GM12874 (cell line): Measurements from ENCODE around the gene ACOT2.

Experiments used
- TF ChIP-seq, protein P1 (sequence below): IDR thresholded peaks from 2 replicates; pipeline ENCODE4 v1.5.1; 2011; ENCODE audit warnings: low read depth, mild to moderate bottlenecking, control low read depth, low read length, moderate library complexity; ENCODE audit not compliant: insufficient read depth

The ACOT2 gene

DNA sequence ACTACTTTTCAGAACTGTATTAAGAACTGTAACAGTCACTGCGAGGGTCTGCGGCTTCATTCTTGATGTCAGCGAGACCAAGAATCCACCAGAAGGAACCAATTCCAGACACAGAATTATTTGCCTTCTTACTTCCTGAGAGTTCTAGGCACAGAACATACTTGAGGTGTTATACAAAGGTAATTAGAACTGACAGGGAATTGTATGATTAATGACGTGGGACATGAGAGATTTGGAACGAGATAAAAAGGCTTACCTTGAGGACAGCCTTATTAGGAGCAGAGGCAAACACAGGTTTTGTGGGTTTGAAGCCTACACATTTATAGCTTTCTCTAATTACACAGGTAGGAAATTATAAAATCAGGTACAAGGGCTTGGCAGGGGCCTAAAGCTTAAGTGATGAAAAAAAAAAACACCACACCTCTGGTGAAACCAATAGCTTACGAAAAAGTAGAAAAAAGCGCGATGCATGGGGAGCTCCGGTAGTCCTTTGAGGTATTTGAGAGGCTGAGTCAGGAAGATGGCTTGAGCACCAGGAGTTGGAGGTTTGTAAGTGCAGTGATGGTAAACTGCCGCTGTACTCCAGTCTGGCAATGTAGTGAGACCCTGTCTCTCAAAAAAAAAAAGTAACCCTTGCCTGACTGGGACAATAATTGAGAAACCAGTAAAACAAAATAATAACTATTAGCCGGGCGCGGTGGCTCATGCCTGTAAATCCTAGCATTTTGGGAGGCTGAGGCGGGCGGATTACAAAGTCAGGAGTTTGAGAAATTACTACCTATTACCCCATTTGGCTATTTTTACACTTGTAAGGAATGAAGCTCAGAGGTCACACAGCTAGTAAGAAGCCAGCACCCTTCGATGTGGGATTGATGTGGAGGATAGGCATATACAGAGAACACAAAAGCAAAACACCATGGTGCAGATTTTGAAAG, 795 bp upstream of the ACOT2 start:
- TF ChIP-seq, protein P1, sequence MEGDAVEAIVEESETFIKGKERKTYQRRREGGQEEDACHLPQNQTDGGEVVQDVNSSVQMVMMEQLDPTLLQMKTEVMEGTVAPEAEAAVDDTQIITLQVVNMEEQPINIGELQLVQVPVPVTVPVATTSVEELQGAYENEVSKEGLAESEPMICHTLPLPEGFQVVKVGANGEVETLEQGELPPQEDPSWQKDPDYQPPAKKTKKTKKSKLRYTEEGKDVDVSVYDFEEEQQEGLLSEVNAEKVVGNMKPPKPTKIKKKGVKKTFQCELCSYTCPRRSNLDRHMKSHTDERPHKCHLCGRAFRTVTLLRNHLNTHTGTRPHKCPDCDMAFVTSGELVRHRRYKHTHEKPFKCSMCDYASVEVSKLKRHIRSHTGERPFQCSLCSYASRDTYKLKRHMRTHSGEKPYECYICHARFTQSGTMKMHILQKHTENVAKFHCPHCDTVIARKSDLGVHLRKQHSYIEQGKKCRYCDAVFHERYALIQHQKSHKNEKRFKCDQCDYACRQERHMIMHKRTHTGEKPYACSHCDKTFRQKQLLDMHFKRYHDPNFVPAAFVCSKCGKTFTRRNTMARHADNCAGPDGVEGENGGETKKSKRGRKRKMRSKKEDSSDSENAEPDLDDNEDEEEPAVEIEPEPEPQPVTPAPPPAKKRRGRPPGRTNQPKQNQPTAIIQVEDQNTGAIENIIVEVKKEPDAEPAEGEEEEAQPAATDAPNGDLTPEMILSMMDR: no peak

DNA sequence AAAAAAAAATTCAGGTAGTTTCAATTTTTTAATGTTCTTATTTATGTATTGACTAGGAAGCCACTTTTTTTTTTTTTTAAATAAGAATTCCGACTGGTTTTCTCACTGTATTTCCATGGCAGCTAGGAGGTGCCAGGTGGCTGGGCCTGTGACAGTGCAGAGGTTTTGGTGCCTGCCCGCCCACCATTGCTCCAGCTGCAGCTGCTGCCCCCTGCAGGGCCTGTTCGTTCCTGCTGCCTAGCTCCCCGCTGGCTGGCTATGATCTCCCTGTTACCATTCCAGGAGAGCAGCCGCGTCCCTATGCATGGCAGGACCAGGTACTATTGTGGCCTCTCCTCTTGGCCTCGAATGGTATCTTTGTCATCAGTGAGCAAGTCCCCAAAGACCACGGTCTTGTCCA, 1.9 kb downstream of the ACOT2 start:
- TF ChIP-seq, protein P1: peak; percentile 58

DNA sequence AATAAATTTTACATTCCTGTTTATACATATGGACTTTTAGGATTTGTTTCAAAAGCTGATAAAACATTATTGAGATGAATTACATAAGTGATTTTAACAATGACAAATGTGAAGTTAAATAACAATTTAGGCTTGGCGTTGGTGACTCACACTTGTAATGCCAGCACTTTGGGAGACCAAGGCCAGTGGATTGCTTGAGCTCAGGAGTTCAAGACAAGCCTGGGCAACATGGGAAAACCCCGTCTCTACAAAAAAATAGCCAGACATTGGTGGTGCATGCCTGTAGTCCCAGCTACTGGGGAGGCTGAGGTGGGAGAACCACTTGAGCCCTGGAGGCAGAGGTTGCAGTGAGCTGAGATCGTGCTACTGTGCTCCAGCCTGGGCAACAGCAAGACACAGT, 7.4 kb downstream of the ACOT2 start:
- TF ChIP-seq, protein P1: no peak

DNA sequence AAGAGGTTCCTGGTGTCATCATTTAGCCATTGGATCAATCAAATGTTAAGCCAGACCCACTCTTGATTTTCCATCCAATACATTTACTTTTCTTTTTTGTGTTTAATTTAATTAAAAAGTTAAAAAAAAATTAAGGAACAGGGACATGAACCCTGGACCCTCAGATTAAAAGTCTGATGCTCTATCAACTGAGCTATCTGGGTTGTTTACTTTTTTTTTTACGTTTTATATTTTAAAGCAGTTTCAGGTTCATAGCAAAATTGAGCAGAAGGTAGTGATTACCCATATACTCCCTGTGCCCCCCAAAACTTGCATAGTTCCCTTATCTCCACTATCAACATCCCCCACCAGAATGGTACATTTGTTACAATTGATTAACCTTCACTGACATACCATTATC, 19.7 kb downstream of the ACOT2 start:
- TF ChIP-seq, protein P1: no peak

DNA sequence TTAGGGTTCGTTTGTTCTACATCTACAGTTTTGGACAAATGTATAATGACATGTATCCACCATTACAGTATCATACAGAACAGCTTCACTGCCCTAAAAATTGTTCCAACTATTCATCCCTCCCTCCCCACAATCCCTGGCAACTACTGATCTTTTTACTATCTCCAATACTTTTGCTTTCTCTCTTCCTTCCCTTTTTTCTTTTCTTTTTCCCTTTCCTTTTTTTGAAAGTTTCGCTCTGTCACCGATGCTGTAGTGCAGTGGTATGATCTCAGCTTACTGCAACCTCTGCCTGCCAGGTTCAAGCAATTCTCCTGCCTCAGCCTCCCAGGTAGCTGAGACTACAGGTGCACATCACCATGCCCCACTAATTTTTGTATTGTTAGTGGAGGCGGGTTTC, 20.1 kb downstream of the ACOT2 start:
- TF ChIP-seq, protein P1: no peak

DNA sequence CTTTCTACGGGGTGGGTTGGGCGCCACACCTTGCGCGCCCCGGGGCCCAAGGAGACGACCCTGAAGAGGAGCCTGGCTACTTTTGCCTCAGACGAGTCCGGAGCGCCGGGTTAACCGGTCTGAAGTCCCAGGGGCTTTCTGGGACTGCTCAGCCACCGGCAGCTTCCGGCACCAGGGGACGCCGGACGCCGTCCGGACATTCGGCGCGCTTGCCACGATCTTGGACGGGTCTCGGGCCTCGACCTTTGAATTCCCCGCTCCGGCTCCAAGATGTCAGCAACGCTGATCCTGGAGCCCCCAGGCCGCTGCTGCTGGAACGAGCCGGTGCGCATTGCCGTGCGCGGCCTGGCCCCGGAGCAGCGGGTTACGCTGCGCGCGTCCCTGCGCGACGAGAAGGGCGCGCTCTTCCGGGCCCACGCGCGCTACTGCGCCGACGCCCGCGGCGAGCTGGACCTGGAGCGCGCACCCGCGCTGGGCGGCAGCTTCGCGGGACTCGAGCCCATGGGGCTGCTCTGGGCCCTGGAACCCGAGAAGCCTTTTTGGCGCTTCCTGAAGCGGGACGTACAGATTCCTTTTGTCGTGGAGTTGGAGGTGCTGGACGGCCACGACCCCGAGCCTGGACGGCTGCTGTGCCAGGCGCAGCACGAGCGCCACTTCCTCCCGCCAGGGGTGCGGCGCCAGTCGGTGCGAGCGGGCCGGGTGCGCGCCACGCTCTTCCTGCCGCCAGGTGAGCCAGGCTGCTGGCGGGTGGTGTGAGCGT, 22.9 kb downstream of the ACOT2 start, which contains the start of gene ACOT4:
Gene ACOT4 (plus strand): TSS at position 184 of the 760 bp plus-strand sequence. CDS start 87 bp downstream, at position 271.
- TF ChIP-seq, protein P1: no peak

DNA sequence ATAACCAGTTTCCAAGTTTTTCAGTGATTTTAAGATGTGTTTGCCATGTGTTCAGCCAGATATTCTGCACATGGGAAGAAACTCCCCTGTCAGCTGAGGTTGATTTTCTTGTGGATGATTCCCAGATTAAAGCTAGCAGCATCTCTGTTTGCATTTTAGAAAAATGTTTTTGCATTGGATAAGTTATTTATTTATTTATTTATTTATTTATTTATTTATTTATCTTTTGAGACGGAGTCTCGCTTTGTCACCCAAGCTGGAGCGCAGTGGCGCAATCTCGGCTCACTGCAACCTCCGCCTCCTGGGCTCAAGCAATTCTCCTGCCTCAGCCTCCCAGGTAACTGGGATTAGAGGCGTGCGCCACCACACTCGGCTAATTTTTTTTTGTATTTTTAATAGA, 25.5 kb downstream of the ACOT2 start:
- TF ChIP-seq, protein P1: no peak
